Lower leg skin (tissue), 4 donors: ENCODE results near the gene ZNF490. TPM values are rescaled to one million over a fixed set of nuclear protein-coding genes. Genes with fewer than 3 reads are reported as not detected.
"Not testable (repeated sequence)": the region's sequence is repeated elsewhere in the genome, so short reads cannot be mapped to it uniquely, and the experiment has no call there.

Experiments
- DNase-seq, 2 donors: peaks; one replicate each; pipeline ENCODE4 v3.0.0-alpha.2; 2019; ENCODE audit warnings: low spot score in 2 of 2
- H3K4me3 ChIP-seq: fragments of 200-600 bp; sonication (generic); 2 replicates; pipeline ENCODE4 v1.5.1; 2017; ENCODE audit warnings: mild to moderate bottlenecking, low read depth; ENCODE audit not compliant: poor library complexity, severe bottlenecking
- CTCF ChIP-seq, 3 donors: fragments of 450-650 bp; IDR thresholded peaks; one replicate each; pipeline ENCODE4 v1.5.1; 2016; ENCODE audit warnings: antibody characterized with exemption in 3 of 3, mild to moderate bottlenecking in 3 of 3, moderate library complexity in 2 of 3
- POLR2A ChIP-seq, 2 donors: fragments of 450-650 bp; IDR thresholded peaks; one replicate each; pipeline ENCODE4 v1.6.1; 2016 to 2017; ENCODE audit warnings: antibody characterized with exemption in 2 of 2, mild to moderate bottlenecking in 1 of 2, moderate library complexity in 1 of 2
- WGBS, 2 donors: methylation state at CpG; one replicate each; pipeline ENCODE4 v1.1.5; 2018; 5-methylcytosine and 5-hydroxymethylcytosine counted together
- intact Hi-C: fragments of 100-400 bp; cut with DNase I; formaldehyde crosslinking; loops from one replicate; pipeline ENCODE4 v1.15.0; 2023; ENCODE audit warnings: low total_unique reads
- total RNA-seq, 4 donors: library from RNA; depleted of rRNA; stranded (reverse); fragments of >200 nt; gene quantifications; one replicate each; pipeline ENCODE4 v1.1.0, GENCODE V29; 2016

ZNF490 gene
- total RNA-seq, 4 donors from 2014 or later: 5.0 to 7.3 (median 6.7) TPM

DNA sequence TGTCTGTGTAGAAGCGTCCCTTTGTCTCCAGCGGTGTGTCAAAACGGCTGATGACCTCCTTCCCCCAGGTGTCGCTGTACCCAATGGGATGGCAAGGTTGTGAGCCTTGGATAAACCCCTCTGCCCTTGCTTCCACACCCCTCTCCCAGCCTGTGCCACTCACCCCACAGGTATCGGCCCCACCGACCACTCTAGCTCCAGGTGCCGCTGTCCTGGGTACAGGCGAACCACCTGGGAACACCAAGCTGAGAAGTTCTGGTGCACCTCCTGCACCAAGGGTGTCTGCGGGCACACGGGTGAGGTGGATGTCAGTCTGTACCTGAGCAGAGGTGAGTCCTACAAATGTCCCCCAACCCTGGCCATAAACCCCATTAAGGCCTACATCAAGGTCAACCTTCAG, 39.3 kb upstream of the ZNF490 start:
- intact Hi-C loops: no loop called here
- 92 to 93% methylated on average over 10 of the region's 10 CpGs for WGBS, 2 donors
- no peak for DNase-seq
- TF ChIP-seq CTCF (IDR thresholded peaks at IDR 0.05) (no peak), POLR2A (IDR thresholded peaks at IDR 0.05) (no peak)
- H3K4me3 ChIP-seq: no peak overlapping the region

GRCh38 chr19:12648088-12648487, 37.5 kb upstream of the ZNF490 start:
- intact Hi-C loops: no loop called here
- no peak for TF ChIP-seq POLR2A (IDR thresholded peaks at IDR 0.05)
- no peak for TF ChIP-seq CTCF (IDR thresholded peaks at IDR 0.05)
- no peak for DNase-seq
- no peak overlapping the region for H3K4me3 ChIP-seq
- 25 to 41% methylated on average over 27 to 29 of the region's 29 CpGs for WGBS, 2 donors

DNA sequence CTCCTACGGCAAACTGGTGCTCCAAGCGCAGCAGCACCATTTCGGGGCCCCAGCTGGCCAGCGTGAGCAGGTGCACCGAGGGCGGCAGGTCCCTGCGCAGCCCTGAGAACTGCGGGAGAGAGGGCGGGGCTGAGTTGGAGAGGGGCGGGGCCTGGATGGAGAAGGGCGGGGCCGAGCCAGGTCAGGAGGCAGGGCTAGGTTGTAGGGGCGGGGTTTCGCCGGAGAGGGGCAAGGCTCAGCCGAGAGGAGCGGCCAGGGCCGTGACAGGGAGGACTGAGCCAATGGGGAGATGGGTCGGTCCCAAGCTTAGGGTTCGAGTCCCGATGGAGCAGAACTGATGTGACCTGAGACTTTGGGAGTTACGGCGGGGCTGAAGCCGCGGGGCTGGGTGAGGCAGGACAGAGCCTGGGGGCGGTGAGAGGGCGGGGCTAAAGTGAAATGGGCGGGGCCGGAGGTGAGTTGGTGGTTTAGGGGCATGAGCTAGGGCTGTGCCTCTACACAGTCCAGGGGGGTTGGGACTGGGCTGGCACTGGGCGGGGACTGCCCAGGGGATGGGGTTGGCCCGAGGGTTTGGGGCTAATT, 37.0 kb upstream of the ZNF490 start:
- intact Hi-C loops: no loop called here
- TF ChIP-seq CTCF (IDR thresholded peaks at IDR 0.05) (no peak), POLR2A (IDR thresholded peaks at IDR 0.05) (no peak)
- 11 to 32% methylated on average over 31 of the region's 31 CpGs for WGBS, 2 donors

DNA sequence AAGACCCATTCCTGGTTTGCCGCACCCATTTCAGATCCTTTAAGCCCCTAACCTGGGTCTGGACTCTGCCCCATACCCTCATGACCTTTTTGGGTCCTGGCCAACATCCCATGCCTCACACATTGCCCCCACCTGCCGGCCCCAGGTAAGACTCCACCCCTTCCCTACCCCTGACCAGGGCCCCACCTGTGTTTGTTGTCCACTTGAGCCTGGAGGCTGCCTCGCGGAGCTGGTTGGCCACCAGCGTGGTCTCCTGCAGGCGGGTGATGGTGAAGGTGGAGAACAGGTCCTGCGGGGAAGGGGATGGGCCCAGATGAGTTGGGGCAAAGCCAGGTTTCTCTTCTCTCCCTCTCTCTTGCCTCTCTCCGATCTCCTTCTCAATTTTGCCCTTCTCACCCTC, 36.4 kb upstream of the ZNF490 start:
- no peak overlapping the region for H3K4me3 ChIP-seq
- WGBS, 2 donors: 70 to 81% methylated on average over 8 of the region's 8 CpGs
- DNase-seq: no peak
- intact Hi-C loops: no loop called here
- TF ChIP-seq POLR2A (IDR thresholded peaks at IDR 0.05): no peak
- no peak for TF ChIP-seq CTCF (IDR thresholded peaks at IDR 0.05)

More for the DNA sequence above, 37.0 kb upstream of the ZNF490 start:
- H3K4me3 ChIP-seq: no peak overlapping the region
- peak in 1 of 2 donors; percentile 19 for DNase-seq

- intact Hi-C loops: no loop called here
- DNase-seq: no peak
- TF ChIP-seq CTCF (IDR thresholded peaks at IDR 0.05): no peak
- no peak for TF ChIP-seq POLR2A (IDR thresholded peaks at IDR 0.05)
- H3K4me3 ChIP-seq: no peak overlapping the region
- WGBS, 2 donors: 79 to 89% methylated on average over 10 of the region's 10 CpGs
Observed at GRCh38 chr19:12646551-12646950, 35.9 kb upstream of the ZNF490 start.

GRCh38 chr19:12643716-12644115, 33.1 kb upstream of the ZNF490 start:
- 90 to 95% methylated on average over 14 of the region's 14 CpGs for WGBS, 2 donors
- intact Hi-C loops, DNase-seq, H3K4me3 ChIP-seq: not testable (repeated sequence)
